ENCODE measurements around the gene AKR1B15.

- TF ChIP-seq CTCF (conservative IDR thresholded peaks at IDR 0.05 in 1 of 2, IDR thresholded peaks at IDR 0.05 in 1 of 2; ENCODE audit: extremely low read depth in 1 of 2, insufficient read depth in 1 of 2, low read depth in 1 of 2, low read length in 2 of 2) = no peak
- no peak for TF ChIP-seq EZH2 (IDR thresholded peaks at IDR 0.05; ENCODE audit: borderline replicate concordance, low read length)
Observed at GRCh38 chr7:134530460-134530859, 18.4 kb upstream of the AKR1B15 start.

Data from mammary epithelial cell (primary cell).